Activated CD8-positive, alpha-beta memory T cell treated with anti-CD3 and anti-CD28 coated beads for 36 hours (primary cell): ENCODE data around the gene BHMT2. TPM values are rescaled to one million over a fixed set of nuclear protein-coding genes. Genes with fewer than 3 reads are reported as not detected.

ENCODE experiments used
- CTCF ChIA-PET: fragments of 350-600 bp; sonication (Branson Sonifier 250); formaldehyde crosslinking; loops from one replicate; lab custom pipeline; 2021; ENCODE audit warnings: antibody characterized with exemption; lab: Charles Lee
- POLR2A ChIA-PET: fragments of 350-600 bp; sonication (Branson Sonifier 250); formaldehyde crosslinking; loops from one replicate; lab custom pipeline; 2021; ENCODE audit warnings: antibody characterized with exemption; lab: Charles Lee
- total RNA-seq, 2 experiments: library from RNA; stranded (reverse); gene quantifications; one replicate each; pipeline ENCODE4 v1.2.3, GENCODE V29; 2021

The BHMT2 gene
- total RNA-seq, 2 experiments from 2014 or later = not detected

GRCh38 chr5:79055017-79055416, 14.6 kb upstream of the BHMT2 start:
- POLR2A ChIA-PET = no interaction called here
- CTCF ChIA-PET = no interaction called here

- POLR2A ChIA-PET = no interaction called here
- CTCF ChIA-PET = no interaction called here
Measured at GRCh38 chr5:79056847-79057246, 12.7 kb upstream of the BHMT2 start.

- POLR2A ChIA-PET = no interaction called here
Measured at GRCh38 chr5:79059674-79060073, 9.9 kb upstream of the BHMT2 start.

GRCh38 chr5:79062436-79062835, 7.1 kb upstream of the BHMT2 start:
- CTCF ChIA-PET = no interaction called here
- POLR2A ChIA-PET = no interaction called here

More at GRCh38 chr5:79059674-79060073, 9.9 kb upstream of the BHMT2 start:
- CTCF ChIA-PET = interaction anchor here (0.6 kb wide), 1 partner anchor 29 kb away, joined by 4 read pairs; no protein-coding TSS in a partner anchor

DNA sequence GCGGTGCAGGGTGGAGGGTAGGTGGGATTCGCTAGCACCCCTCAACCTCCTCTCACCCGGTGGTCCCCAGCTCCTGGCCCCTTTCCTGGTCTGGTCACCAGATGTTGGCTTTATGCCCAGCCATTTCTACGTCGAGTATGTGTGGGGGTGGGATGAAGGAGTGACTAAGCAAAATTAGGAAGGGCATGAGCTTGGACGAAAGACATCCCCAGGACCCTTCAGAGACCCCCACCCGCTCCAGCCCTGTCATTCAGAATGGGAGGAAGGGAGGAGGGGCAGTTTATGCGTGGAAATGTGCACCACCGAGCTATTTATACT, 742 bp downstream of the BHMT2 start:
- ChIA-PET CTCF (no interaction called here), POLR2A (no interaction called here)

GRCh38 chr5:79074641-79075040, 5.1 kb downstream of the BHMT2 start:
- ChIA-PET CTCF (no interaction called here), POLR2A (no interaction called here)

GRCh38 chr5:79075646-79076426, 6.3 kb downstream of the BHMT2 start:
- CTCF ChIA-PET = no interaction called here
- POLR2A ChIA-PET = no interaction called here

GRCh38 chr5:79076819-79077218, 7.3 kb downstream of the BHMT2 start:
- ChIA-PET POLR2A (no interaction called here), CTCF (no interaction called here)

GRCh38 chr5:79077680-79078365, 8.3 kb downstream of the BHMT2 start:
- POLR2A ChIA-PET = interaction anchor here (0.6 kb wide), 1 partner anchor 47 kb away, joined by 7 read pairs; no protein-coding TSS in a partner anchor
- CTCF ChIA-PET = interaction anchor here (0.5 kb wide), 1 partner anchor 324 kb away, joined by 5 read pairs; no protein-coding TSS in a partner anchor

GRCh38 chr5:79080804-79081203, 11.2 kb downstream of the BHMT2 start:
- CTCF ChIA-PET = no interaction called here
- POLR2A ChIA-PET = no interaction called here

DNA sequence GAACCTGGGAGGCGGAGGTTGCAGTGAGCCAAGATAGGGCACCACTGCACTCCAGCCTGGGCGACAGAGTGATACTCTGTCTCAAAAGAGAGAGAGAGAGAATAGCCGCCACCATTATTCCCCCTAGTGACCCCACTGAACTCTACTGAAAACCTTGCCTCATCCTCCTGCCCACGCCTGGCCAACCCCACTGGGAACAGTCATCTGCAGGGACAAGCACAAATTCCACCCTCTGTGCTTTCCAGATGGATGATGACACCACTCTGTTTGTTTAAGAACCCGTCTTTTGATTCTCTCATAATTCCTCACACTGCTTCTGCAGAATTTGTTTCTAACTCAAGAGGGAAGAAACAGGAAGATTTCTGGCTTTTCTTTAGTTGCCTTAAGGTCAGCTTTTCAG, 12.2 kb downstream of the BHMT2 start:
- POLR2A ChIA-PET = no interaction called here
- CTCF ChIA-PET = no interaction called here

DNA sequence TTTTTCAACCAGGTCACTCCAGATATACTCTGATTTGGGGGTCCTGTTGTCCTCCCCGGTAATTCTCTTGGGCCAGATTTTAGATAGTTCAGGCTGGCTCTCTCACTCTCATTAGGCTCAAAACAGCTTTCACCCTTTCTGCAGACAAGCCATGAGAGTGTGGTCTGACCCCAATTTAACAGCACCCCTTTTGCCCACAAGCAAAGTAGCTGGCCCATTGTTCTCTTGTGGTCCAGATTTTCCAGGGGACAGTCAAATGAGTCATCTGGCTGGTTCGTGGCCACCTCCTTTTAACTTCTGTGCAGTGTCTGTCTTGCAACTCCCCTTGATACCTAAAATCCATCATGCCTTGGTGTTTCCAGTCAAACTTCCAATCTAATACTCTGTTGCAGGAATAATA, 16.5 kb downstream of the BHMT2 start:
- ChIA-PET CTCF (no interaction called here), POLR2A (no interaction called here)

GRCh38 chr5:79088507-79088906, 18.9 kb downstream of the BHMT2 start:
- ChIA-PET CTCF (interaction anchor here (0.7 kb wide), 2 partner anchors 29 to 368 kb away, joined by 4 to 5 read pairs; no protein-coding TSS in a partner anchor), POLR2A (no interaction called here)

GRCh38 chr5:79091064-79091463, 21.5 kb downstream of the BHMT2 start:
- CTCF ChIA-PET = no interaction called here

GRCh38 chr5:79093762-79094161, 24.2 kb downstream of the BHMT2 start:
- ChIA-PET CTCF (no interaction called here), POLR2A (no interaction called here)

More at GRCh38 chr5:79091064-79091463, 21.5 kb downstream of the BHMT2 start:
- POLR2A ChIA-PET = no interaction called here

GRCh38 chr5:79105868-79106267, 36.3 kb downstream of the BHMT2 start:
- ChIA-PET POLR2A (no interaction called here), CTCF (interaction anchor here (1.7 kb wide), 1 partner anchor 81 kb away, joined by 8 read pairs; no protein-coding TSS in a partner anchor)

GRCh38 chr5:79107020-79107796, 37.6 kb downstream of the BHMT2 start:
- ChIA-PET CTCF (interaction anchor here (0.7 to 1.7 kb wide), 4 partner anchors 24 to 565 kb away, joined by 3 to 4 read pairs (median 3); no protein-coding TSS in a partner anchor), POLR2A (no interaction called here)

DNA sequence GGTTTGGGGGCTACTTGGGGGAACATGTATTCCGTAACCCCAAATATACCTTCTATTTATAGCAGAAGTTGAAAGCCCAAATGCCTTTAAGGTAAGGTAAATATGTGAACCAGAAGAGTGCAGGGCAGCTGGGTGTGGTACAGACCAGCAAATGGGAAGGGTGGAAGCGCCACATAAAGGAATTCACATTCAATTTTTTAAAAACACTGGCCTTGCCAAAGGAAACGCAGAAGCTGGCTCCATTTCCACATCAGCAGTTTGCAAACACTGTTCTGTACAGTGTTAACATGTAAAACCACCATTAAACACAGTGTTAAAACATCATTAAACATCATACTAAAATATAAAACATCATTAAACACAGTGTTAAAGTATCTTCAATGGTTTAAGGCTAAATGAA, 38.5 kb downstream of the BHMT2 start:
- ChIA-PET CTCF (interaction anchor here (0.7 to 1.7 kb wide), 2 partner anchors 83 to 218 kb away, joined by 3 to 4 read pairs; no protein-coding TSS in a partner anchor), POLR2A (no interaction called here)

- ChIA-PET POLR2A (no interaction called here), CTCF (interaction anchor here (0.6 to 1.2 kb wide), 3 partner anchors 80 to 129 kb away, joined by 3 read pairs; no protein-coding TSS in a partner anchor)
Measured at GRCh38 chr5:79108792-79109191, 39.2 kb downstream of the BHMT2 start.
